Measurements from ENCODE around the gene JADE3.

The JADE3 gene

DNA sequence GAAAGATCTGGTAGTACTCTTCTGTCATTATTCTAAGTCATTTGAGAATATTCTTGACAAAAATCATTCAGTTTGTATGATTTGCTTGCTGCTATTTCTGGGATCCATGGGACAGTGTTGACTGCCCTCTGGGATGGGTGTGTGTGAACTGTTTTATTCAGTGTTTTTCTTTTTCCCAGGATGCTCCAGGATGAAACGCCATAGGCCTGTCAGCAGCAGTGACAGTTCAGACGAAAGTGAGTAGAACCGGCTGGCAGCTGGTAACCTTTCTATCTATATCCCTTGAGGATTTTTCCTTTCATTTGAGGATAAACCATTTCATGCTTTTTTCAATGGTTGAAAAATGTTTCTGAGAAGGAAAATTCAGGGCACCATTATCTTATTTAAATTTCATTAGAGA is 72.5 kb downstream of the JADE3 start:
- TF ChIP-seq, protein P1, sequence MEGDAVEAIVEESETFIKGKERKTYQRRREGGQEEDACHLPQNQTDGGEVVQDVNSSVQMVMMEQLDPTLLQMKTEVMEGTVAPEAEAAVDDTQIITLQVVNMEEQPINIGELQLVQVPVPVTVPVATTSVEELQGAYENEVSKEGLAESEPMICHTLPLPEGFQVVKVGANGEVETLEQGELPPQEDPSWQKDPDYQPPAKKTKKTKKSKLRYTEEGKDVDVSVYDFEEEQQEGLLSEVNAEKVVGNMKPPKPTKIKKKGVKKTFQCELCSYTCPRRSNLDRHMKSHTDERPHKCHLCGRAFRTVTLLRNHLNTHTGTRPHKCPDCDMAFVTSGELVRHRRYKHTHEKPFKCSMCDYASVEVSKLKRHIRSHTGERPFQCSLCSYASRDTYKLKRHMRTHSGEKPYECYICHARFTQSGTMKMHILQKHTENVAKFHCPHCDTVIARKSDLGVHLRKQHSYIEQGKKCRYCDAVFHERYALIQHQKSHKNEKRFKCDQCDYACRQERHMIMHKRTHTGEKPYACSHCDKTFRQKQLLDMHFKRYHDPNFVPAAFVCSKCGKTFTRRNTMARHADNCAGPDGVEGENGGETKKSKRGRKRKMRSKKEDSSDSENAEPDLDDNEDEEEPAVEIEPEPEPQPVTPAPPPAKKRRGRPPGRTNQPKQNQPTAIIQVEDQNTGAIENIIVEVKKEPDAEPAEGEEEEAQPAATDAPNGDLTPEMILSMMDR (IDR thresholded peaks at IDR 0.05; ENCODE audit: low read depth, low read length): no peak
- in situ Hi-C loops (cut with HindIII; ENCODE audit: low sequenced_read_pairs): no loop called here
- DNase-seq (ENCODE audit: low read depth, low spot score): no peak
- no peak overlapping the region for H3K4me3 ChIP-seq (ENCODE audit: low read depth, low read length)

DNA sequence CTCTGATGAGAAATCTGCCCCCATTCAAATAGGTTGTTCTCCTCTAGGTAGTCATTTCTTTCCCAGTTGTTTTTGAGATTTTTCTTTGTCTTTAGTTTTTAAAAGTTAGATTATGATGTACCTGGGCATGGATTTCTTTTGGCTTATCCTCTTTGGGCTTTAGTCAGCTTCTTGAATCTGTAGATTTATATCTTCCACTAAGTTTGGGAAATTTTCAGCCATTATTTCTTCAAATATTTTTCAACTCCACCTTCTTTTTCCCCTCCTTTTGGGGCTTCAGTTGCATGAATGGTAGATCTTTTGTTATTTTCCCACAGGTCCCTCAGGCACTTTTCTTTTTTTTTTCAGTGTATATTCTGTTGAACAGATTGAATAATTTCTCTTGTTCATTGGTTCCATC is 77.3 kb downstream of the JADE3 start:
- TF ChIP-seq, protein P1 (IDR thresholded peaks at IDR 0.05; ENCODE audit: low read depth, low read length): no peak
- no peak overlapping the region for H3K4me3 ChIP-seq (ENCODE audit: low read depth, low read length)
- in situ Hi-C loops (cut with HindIII; ENCODE audit: low sequenced_read_pairs): no loop called here
- no peak for DNase-seq (ENCODE audit: low read depth, low spot score)

GRCh38 chrX:46991664-46992063 is 79.4 kb downstream of the JADE3 start:
- DNase-seq (ENCODE audit: low read depth, low spot score): no peak
- TF ChIP-seq, protein P1 (IDR thresholded peaks at IDR 0.05; ENCODE audit: low read depth, low read length): no peak
- in situ Hi-C loops (cut with HindIII; ENCODE audit: low sequenced_read_pairs): no loop called here
- no peak overlapping the region for H3K4me3 ChIP-seq (ENCODE audit: low read depth, low read length)

GRCh38 chrX:46992070-46992469 is 79.8 kb downstream of the JADE3 start:
- TF ChIP-seq, protein P1 (IDR thresholded peaks at IDR 0.05; ENCODE audit: low read depth, low read length): no peak
- no peak overlapping the region for H3K4me3 ChIP-seq (ENCODE audit: low read depth, low read length)
- DNase-seq (ENCODE audit: low read depth, low spot score): no peak
- in situ Hi-C loops (cut with HindIII; ENCODE audit: low sequenced_read_pairs): no loop called here

DNA sequence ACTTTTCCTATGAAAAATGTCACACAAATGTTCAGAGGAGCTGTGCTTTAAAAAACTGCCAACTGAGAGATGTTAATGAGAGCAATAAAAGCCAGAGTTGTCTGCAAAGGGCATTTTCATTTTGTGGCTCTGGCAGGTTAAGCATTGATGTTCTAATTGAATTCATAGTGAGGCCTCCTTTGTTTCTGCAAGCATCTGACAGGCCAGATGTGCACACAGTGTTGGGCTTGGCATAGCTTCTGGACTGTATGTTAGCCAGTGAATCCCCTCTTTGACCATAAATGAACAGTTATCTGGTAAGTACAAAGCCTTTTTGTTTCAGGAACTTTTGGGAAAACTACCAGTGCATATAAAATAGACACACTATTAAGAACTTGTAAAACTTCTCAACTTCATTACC is 81.9 kb downstream of the JADE3 start:
- H3K4me3 ChIP-seq (ENCODE audit: low read depth, low read length): no peak overlapping the region
- in situ Hi-C loops (cut with HindIII; ENCODE audit: low sequenced_read_pairs): no loop called here
- TF ChIP-seq, protein P1 (IDR thresholded peaks at IDR 0.05; ENCODE audit: low read depth, low read length): no peak
- DNase-seq (ENCODE audit: low read depth, low spot score): no peak

DNA sequence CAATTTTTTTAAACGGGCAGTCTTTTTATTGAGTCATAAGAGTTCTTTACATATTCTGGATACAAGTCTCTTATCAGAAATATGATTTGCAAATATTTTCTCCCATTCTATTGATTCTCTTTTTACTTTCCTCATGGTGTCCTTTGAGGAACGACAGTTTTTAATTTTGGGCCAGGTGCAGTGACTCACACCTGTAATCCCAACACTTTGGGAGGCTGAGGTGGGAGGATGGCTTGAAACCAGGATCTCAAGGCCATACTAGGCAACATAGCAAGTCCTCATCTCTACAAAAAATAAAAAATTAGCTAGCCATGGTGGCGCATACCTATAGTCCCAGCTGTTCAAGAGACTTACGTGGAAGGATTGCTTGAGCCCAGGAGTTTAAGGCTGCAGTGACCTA is 99.9 kb downstream of the JADE3 start:
- H3K4me3 ChIP-seq (ENCODE audit: low read depth, low read length): no peak overlapping the region
- in situ Hi-C loops (cut with HindIII; ENCODE audit: low sequenced_read_pairs): no loop called here
- no peak for DNase-seq (ENCODE audit: low read depth, low spot score)
- TF ChIP-seq, protein P1 (IDR thresholded peaks at IDR 0.05; ENCODE audit: low read depth, low read length): no peak

DNA sequence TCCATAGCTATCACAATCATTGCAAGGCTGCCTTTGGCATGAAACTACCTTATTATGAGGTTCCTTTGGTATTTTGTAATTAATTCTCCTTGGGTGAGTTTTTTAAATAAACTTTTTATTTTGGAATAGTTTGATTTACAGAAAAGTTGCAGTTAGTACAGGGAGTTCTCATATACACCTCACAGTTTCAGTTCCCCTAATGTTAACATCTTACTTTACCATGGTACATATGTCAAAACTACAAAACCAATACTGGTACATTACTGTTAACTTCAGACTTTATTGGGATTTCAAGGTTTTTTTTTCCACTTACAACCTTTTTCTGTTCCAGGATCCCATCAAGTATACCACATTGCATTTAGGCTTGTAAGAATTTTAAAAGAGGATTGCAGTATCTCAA is 114.0 kb downstream of the JADE3 start:
- TF ChIP-seq, protein P1 (IDR thresholded peaks at IDR 0.05; ENCODE audit: low read depth, low read length): no peak
- DNase-seq (ENCODE audit: low read depth, low spot score): no peak
- in situ Hi-C loops (cut with HindIII; ENCODE audit: low sequenced_read_pairs): no loop called here
- no peak overlapping the region for H3K4me3 ChIP-seq (ENCODE audit: low read depth, low read length)

Measured in astrocyte of the spinal cord (primary cell).